ENCODE results near the gene ITPK1.

DNA sequence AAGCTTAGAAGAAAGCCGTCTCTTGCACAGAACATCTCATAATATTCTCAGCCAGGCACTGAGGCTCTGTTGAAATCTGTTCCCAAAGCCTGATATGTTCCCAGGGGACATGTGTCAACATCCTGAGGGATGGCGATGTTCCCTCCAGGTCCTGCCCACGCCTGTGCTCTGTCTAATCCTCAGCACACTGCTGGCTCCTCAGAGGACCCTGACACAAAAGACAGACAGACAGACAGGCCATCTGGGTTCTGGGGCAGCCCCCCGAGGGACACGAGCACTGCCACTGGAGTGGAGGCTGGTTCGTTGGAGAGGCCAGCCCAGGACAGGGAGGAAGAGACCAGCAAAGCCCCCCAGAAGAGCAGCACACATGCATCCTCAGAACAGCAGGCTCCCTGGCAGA, 165.0 kb downstream of the ITPK1 start:
- no peak for TF ChIP-seq POLR2A (IDR thresholded peaks at IDR 0.05)
- TF ChIP-seq, protein P1, sequence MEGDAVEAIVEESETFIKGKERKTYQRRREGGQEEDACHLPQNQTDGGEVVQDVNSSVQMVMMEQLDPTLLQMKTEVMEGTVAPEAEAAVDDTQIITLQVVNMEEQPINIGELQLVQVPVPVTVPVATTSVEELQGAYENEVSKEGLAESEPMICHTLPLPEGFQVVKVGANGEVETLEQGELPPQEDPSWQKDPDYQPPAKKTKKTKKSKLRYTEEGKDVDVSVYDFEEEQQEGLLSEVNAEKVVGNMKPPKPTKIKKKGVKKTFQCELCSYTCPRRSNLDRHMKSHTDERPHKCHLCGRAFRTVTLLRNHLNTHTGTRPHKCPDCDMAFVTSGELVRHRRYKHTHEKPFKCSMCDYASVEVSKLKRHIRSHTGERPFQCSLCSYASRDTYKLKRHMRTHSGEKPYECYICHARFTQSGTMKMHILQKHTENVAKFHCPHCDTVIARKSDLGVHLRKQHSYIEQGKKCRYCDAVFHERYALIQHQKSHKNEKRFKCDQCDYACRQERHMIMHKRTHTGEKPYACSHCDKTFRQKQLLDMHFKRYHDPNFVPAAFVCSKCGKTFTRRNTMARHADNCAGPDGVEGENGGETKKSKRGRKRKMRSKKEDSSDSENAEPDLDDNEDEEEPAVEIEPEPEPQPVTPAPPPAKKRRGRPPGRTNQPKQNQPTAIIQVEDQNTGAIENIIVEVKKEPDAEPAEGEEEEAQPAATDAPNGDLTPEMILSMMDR (IDR thresholded peaks at IDR 0.05): no peak

Data from thyroid gland (tissue), 4 donors.